Keratinocyte (primary cell): ENCODE results near the gene TRAP1. TPM values are rescaled to one million over a fixed set of nuclear protein-coding genes. Genes with fewer than 3 reads are reported as not detected.

ENCODE experiments used
- DNase-seq: peaks from one replicate; pipeline ENCODE4 v3.0.0-alpha.2; 2011; ENCODE audit warnings: low read depth, missing footprints, low spot score
- FAIRE-seq: peaks from 2 replicates; lab custom pipeline; 2011; peaks lifted over from hg19 to GRCh38; lab: Jason Lieb, UNC
- H2AFZ ChIP-seq: 2 replicates; pipeline ENCODE4 v1.6.0; 2012; ENCODE audit warnings: low read length, control low read depth, inconsistent platforms; ENCODE audit not compliant: control insufficient read depth
- H3K27ac ChIP-seq: 2 replicates; pipeline ENCODE4 v1.5.1; 2011; ENCODE audit warnings: low read length; ENCODE audit not compliant: control insufficient read depth, insufficient read depth
- H3K27me3 ChIP-seq: 3 replicates; pipeline ENCODE4 v1.6.0; 2011; ENCODE audit warnings: low read length; ENCODE audit not compliant: control insufficient read depth, insufficient read depth; ENCODE audit errors: extremely low read depth
- H3K36me3 ChIP-seq, 2 experiments: 2 replicates in 1 of 2; 3 replicates in 1 of 2; pipeline ENCODE4 v1.5.1; 2011; ENCODE audit warnings: low read length in 2 of 2, mild to moderate bottlenecking in 1 of 2; ENCODE audit not compliant: control insufficient read depth in 2 of 2, insufficient read depth in 2 of 2; ENCODE audit errors: extremely low read depth in 1 of 2
- H3K4me1 ChIP-seq: 3 replicates; pipeline ENCODE4 v1.5.1; 2011; ENCODE audit warnings: low read length; ENCODE audit not compliant: control insufficient read depth, insufficient read depth; ENCODE audit errors: extremely low read depth
- H3K4me2 ChIP-seq: 3 replicates; pipeline ENCODE4 v1.6.0; 2011; ENCODE audit warnings: low read depth, low read length; ENCODE audit not compliant: control insufficient read depth, insufficient read depth; ENCODE audit errors: extremely low read depth
- H3K4me3 ChIP-seq, 3 experiments: fragments of 200-600 bp in 1 of 3; sonication (generic) in 1 of 3; 2 replicates in 2 of 3; 3 replicates in 1 of 3; pipeline ENCODE4 v1.5.1; 2011 to 2016; ENCODE audit warnings: low read length in 3 of 3, mild to moderate bottlenecking in 3 of 3, control low read depth in 2 of 3, inconsistent platforms in 1 of 3, low read depth in 1 of 3, mixed read lengths in 1 of 3, mixed run types in 1 of 3, moderate library complexity in 1 of 3; ENCODE audit not compliant: control insufficient read depth in 2 of 3, insufficient read depth in 2 of 3; ENCODE audit errors: extremely low read depth in 1 of 3
- H3K79me2 ChIP-seq: 2 replicates; pipeline ENCODE4 v1.6.0; 2012; ENCODE audit warnings: low read length; ENCODE audit not compliant: control insufficient read depth, insufficient read depth
- H3K9ac ChIP-seq: 3 replicates; pipeline ENCODE4 v1.6.0; 2011; ENCODE audit warnings: low read length; ENCODE audit not compliant: control insufficient read depth, insufficient read depth; ENCODE audit errors: extremely low read depth
- H3K9me1 ChIP-seq: 3 replicates; pipeline ENCODE4 v1.6.0; 2011; ENCODE audit warnings: low read length; ENCODE audit not compliant: control insufficient read depth, insufficient read depth; ENCODE audit errors: extremely low read depth
- H3K9me3 ChIP-seq: 2 replicates; pipeline ENCODE4 v1.5.1; 2012; ENCODE audit warnings: low read depth, low read length; ENCODE audit not compliant: control insufficient read depth
- H4K20me1 ChIP-seq: 3 replicates; pipeline ENCODE4 v1.6.0; 2011; ENCODE audit warnings: low read length; ENCODE audit not compliant: control insufficient read depth, insufficient read depth; ENCODE audit errors: extremely low read depth
- EZH2 ChIP-seq: IDR thresholded peaks from one replicate; pipeline ENCODE4 v1.6.1; 2012; ENCODE audit warnings: inconsistent platforms, mild to moderate bottlenecking, low read length, moderate library complexity
- dilution Hi-C: fragments of 300-500 bp; cut with MboI; formaldehyde crosslinking; loops from one replicate; pipeline ENCODE4 v1.7.0; 2020; ENCODE audit warnings: low sequenced_read_pairs; ENCODE audit not compliant: extremely low pct_ligation_motif_present
- polyA plus RNA-seq, 5 experiments: library from polyadenylated mRNA; depleted of rRNA in 3 of 5; stranded (reverse) in 3 of 5; stranded (forward) in 1 of 5; unstranded in 1 of 5; fragments of >200 nt; gene quantifications; 1 replicate in 1 of 5; 2 replicates in 3 of 5; 3 replicates in 1 of 5; pipeline versions ENCODE4 v1.2.1 to v1.2.3, GENCODE V29; 2011 to 2012; ENCODE audit warnings: missing spikeins in 2 of 5, low read depth in 1 of 5, low replicate concordance in 1 of 5
- TF ChIP-seq, protein P1 (sequence below), 3 experiments: IDR thresholded peaks in 1 of 3; conservative IDR thresholded peaks in 1 of 3; optimal IDR thresholded peaks in 1 of 3; 2 replicates in 2 of 3; 3 replicates in 1 of 3; pipeline versions ENCODE3 to v1.5.1; 2011; ENCODE audit warnings: low read length in 3 of 3, mild to moderate bottlenecking in 3 of 3, moderate library complexity in 2 of 3, control low read depth in 1 of 3, inconsistent platforms in 1 of 3; ENCODE audit not compliant: insufficient read depth in 2 of 3; ENCODE audit errors: extremely low read depth in 1 of 3

Gene TRAP1
- polyA plus RNA-seq, 1 donor (not counting 4 experiments of a cell fraction or from before 2014, with no cell fraction given) = 106 TPM

DNA sequence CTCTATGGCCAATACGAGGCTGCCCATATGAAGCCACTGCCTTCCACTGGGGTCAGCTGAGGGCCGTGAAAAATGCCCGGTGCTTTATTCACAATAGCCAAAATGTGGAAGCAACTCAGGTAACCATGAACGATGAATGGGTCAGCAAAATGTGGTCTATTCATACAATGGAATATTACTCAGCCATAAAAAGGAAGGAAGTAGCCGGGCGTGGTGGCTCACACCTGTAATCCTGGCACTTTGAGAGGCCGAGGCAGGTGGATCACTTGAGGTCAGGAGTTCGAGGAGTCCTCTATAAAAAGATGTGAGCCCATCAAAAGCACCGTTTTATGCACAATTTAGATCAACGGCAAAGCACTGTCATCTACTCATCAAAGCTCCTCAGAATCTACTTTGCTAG, 5.2 kb upstream of the TRAP1 start:
- dilution Hi-C loops = no loop called here
- FAIRE-seq (no peak), DNase-seq (no peak)
- Histone ChIP-seq H3K27me3 (no peaks in the 10 kb centered on the region), H3K9me3 (no peaks in the 10 kb centered on the region), H2AFZ (no peak overlapping the region), H3K4me3 (no peak overlapping the region), H3K79me2 (no peaks in the 10 kb centered on the region), H3K9me1 (no peaks in the 10 kb centered on the region), H3K36me3 (peaks cover under 1 to 3% of the 10 kb centered on the region in 2 experiments), H3K9ac (no peak overlapping the region), H3K4me2 (no peak overlapping the region), H4K20me1 (no peaks in the 10 kb centered on the region), H3K27ac (no peak overlapping the region), H3K4me1 (peaks cover 3% of the 10 kb centered on the region)
- TF ChIP-seq, protein P1, sequence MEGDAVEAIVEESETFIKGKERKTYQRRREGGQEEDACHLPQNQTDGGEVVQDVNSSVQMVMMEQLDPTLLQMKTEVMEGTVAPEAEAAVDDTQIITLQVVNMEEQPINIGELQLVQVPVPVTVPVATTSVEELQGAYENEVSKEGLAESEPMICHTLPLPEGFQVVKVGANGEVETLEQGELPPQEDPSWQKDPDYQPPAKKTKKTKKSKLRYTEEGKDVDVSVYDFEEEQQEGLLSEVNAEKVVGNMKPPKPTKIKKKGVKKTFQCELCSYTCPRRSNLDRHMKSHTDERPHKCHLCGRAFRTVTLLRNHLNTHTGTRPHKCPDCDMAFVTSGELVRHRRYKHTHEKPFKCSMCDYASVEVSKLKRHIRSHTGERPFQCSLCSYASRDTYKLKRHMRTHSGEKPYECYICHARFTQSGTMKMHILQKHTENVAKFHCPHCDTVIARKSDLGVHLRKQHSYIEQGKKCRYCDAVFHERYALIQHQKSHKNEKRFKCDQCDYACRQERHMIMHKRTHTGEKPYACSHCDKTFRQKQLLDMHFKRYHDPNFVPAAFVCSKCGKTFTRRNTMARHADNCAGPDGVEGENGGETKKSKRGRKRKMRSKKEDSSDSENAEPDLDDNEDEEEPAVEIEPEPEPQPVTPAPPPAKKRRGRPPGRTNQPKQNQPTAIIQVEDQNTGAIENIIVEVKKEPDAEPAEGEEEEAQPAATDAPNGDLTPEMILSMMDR (optimal IDR thresholded peaks at IDR 0.05 in 1 of 3, IDR thresholded peaks at IDR 0.05 in 1 of 3, conservative IDR thresholded peaks at IDR 0.05 in 1 of 3; ENCODE audit: extremely low read depth in 1 of 3, insufficient read depth in 2 of 3, low read length in 3 of 3) = no peak
- TF ChIP-seq EZH2 = no peak

DNA sequence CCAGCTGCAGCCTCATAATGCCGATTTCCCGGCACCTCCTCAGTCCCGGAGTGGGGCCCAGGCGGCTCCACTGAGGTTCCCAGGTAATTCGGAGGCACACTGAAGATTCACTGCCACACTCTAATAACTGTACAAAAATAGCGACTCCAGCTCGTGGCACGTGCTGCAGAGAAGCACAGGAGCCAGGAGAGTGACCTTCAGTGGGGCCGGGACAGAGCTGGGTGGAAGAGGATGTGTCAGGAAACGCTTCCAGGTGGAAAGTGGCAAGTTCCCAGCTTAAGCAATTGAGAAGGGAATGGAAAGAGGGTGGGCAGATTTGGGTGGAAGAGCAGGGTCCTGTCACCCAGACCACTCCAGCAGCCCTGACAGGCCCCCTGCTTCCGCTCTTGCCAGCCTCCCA, 3.1 kb upstream of the TRAP1 start:
- H2AFZ ChIP-seq = no peak overlapping the region
- no peaks in the 10 kb centered on the region for H3K9me1 ChIP-seq
- dilution Hi-C loops = no loop called here
- no peak for TF ChIP-seq EZH2
- TF ChIP-seq, protein P1 (optimal IDR thresholded peaks at IDR 0.05 in 1 of 3, IDR thresholded peaks at IDR 0.05 in 1 of 3, conservative IDR thresholded peaks at IDR 0.05 in 1 of 3; ENCODE audit: extremely low read depth in 1 of 3, insufficient read depth in 2 of 3, low read length in 3 of 3) = no peak
- H3K27ac ChIP-seq = no peak overlapping the region
- H3K4me1 ChIP-seq = peaks cover 10% of the 10 kb centered on the region
- H3K36me3 ChIP-seq = no peaks in the 10 kb centered on the region
- H3K9ac ChIP-seq = no peak overlapping the region
- FAIRE-seq (no peak), DNase-seq (no peak)
- H3K9me3 ChIP-seq = no peaks in the 10 kb centered on the region
- peaks cover 16% of the 10 kb centered on the region for H3K79me2 ChIP-seq
- no peaks in the 10 kb centered on the region for H4K20me1 ChIP-seq
- H3K4me3 ChIP-seq = no peak overlapping the region
- H3K27me3 ChIP-seq = no peaks in the 10 kb centered on the region
- H3K4me2 ChIP-seq = no peak overlapping the region
